Glutamatergic neuron (in vitro differentiated cells): Measurements from ENCODE around the gene BASP1. TPM values are rescaled to one million over a fixed set of nuclear protein-coding genes. Genes with fewer than 3 reads are reported as not detected.

Experiments used
- DNase-seq: peaks from one replicate; pipeline ENCODE4 v3.0.0; 2022
- H3K27ac Mint-ChIP-seq: one replicate; pipeline ENCODE4 v1.8.0; 2020; ENCODE audit warnings: mild to moderate bottlenecking, mixed read lengths, inconsistent platforms; ENCODE audit not compliant: unreplicated experiment
- H3K27me3 Mint-ChIP-seq: one replicate; pipeline ENCODE4 v1.8.0; 2020; ENCODE audit warnings: mild to moderate bottlenecking, moderate library complexity, mixed read lengths, inconsistent platforms; ENCODE audit not compliant: unreplicated experiment
- H3K36me3 Mint-ChIP-seq: one replicate; pipeline ENCODE4 v1.8.0; 2020; ENCODE audit warnings: mild to moderate bottlenecking, mixed read lengths, inconsistent platforms; ENCODE audit not compliant: unreplicated experiment
- H3K4me1 Mint-ChIP-seq: one replicate; pipeline ENCODE4 v1.8.0; 2020; ENCODE audit warnings: mild to moderate bottlenecking, low read depth, mixed read lengths, inconsistent platforms; ENCODE audit not compliant: unreplicated experiment
- H3K4me3 Mint-ChIP-seq: one replicate; pipeline ENCODE4 v1.8.0; 2020; ENCODE audit warnings: mild to moderate bottlenecking, mixed read lengths, inconsistent platforms; ENCODE audit not compliant: unreplicated experiment
- H3K9me3 Mint-ChIP-seq: one replicate; pipeline ENCODE4 v1.8.0; 2020; ENCODE audit warnings: mild to moderate bottlenecking, moderate library complexity, mixed read lengths, inconsistent platforms; ENCODE audit not compliant: unreplicated experiment
- total RNA-seq: library from RNA; stranded (reverse); fragmentation: NEBNext Ultra II Directional; extraction: Animal tissue kit (Norgen Biotek cat#: 25700); gene quantifications from one replicate; pipeline ENCODE4 v1.2.1, GENCODE V29; 2021; ENCODE audit not compliant: unreplicated experiment
- TF ChIP-seq, protein P1 (sequence below): fragments of 200-600 bp; sonication (generic); IDR thresholded peaks from one replicate; pipeline ENCODE4 v1.5.0; 2021; ENCODE audit not compliant: partially characterized antibody, unreplicated experiment

The BASP1 gene
- total RNA-seq, 1 donor from 2014 or later: 832 TPM

DNA sequence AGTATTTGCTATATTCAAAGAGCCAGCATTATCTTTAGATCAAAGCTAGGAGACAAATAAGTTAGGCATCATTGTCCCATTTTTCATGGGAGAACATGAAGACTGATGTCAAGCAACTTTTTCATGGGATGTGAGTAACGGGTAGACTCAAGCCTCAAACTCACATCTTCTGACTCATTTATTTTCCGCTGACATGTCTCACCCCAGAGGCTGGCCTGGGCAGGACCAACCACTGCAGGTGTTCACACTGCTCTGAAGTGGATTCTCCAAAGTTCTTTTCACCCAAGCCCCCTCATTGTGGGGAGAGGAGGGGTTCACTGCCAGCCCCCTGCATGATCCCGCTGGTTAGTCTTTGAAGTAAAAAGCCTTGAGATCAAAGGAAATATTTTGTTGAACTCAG, 34.9 kb upstream of the BASP1 start:
- no peaks in the 10 kb centered on the region for H3K9me3 Mint-ChIP-seq
- H3K4me3 Mint-ChIP-seq: no peak overlapping the region
- H3K27ac Mint-ChIP-seq: no peak overlapping the region
- H3K36me3 Mint-ChIP-seq: peaks cover 7% of the 10 kb centered on the region
- H3K27me3 Mint-ChIP-seq: peaks cover 8% of the 10 kb centered on the region
- TF ChIP-seq, protein P1, sequence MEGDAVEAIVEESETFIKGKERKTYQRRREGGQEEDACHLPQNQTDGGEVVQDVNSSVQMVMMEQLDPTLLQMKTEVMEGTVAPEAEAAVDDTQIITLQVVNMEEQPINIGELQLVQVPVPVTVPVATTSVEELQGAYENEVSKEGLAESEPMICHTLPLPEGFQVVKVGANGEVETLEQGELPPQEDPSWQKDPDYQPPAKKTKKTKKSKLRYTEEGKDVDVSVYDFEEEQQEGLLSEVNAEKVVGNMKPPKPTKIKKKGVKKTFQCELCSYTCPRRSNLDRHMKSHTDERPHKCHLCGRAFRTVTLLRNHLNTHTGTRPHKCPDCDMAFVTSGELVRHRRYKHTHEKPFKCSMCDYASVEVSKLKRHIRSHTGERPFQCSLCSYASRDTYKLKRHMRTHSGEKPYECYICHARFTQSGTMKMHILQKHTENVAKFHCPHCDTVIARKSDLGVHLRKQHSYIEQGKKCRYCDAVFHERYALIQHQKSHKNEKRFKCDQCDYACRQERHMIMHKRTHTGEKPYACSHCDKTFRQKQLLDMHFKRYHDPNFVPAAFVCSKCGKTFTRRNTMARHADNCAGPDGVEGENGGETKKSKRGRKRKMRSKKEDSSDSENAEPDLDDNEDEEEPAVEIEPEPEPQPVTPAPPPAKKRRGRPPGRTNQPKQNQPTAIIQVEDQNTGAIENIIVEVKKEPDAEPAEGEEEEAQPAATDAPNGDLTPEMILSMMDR: no peak
- DNase-seq: no peak
- H3K4me1 Mint-ChIP-seq: peaks cover 8% of the 10 kb centered on the region

DNA sequence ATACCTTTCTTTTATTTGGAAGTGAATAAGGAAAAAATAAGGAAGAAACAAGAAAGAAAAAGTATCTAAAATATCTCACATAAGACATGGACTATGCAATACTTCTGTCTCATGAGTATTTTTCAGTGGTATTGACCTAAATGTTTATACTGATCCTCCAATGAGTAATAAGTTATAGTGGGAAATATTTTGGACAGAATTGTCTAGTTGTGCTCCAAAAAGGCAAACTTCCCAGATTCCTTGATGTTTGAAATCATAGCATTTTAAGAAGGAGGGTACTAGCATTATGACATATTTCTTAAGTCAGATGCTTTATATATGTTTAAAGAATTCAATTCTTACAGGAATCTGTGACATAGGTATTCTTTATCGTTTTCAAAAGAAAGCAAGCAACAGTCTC, 34.5 kb upstream of the BASP1 start:
- Mint-ChIP-seq H3K9me3 (no peaks in the 10 kb centered on the region), H3K27ac (no peak overlapping the region), H3K36me3 (peaks cover 7% of the 10 kb centered on the region), H3K4me3 (no peak overlapping the region), H3K4me1 (peaks cover 8% of the 10 kb centered on the region), H3K27me3 (peaks cover 8% of the 10 kb centered on the region)
- TF ChIP-seq, protein P1: no peak
- DNase-seq: no peak

DNA sequence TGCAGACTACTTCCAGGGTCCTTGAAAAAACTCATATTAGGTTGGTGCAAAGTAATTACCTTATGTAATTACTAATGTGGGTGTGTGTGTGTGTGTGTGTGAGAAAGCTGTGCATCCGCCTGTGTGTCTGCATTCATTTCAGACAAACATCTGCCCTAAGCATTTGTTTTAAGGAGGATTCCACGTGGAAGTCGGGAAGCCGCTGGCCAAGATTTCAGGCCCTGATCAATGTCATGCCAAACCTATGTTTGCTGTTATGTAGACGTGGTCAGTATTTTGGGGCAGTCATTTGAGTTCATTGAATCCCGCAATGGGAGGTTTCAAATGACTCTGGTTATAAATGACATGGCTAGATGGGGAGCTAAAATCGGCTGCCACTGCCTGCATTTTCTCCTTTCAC, 33.6 kb upstream of the BASP1 start:
- peaks cover 7% of the 10 kb centered on the region for H3K36me3 Mint-ChIP-seq
- no peaks in the 10 kb centered on the region for H3K9me3 Mint-ChIP-seq
- peaks cover 5% of the 10 kb centered on the region for H3K27me3 Mint-ChIP-seq
- no peak overlapping the region for H3K4me3 Mint-ChIP-seq
- no peak for DNase-seq
- H3K4me1 Mint-ChIP-seq: peaks cover 8% of the 10 kb centered on the region
- TF ChIP-seq, protein P1: no peak
- H3K27ac Mint-ChIP-seq: no peak overlapping the region

DNA sequence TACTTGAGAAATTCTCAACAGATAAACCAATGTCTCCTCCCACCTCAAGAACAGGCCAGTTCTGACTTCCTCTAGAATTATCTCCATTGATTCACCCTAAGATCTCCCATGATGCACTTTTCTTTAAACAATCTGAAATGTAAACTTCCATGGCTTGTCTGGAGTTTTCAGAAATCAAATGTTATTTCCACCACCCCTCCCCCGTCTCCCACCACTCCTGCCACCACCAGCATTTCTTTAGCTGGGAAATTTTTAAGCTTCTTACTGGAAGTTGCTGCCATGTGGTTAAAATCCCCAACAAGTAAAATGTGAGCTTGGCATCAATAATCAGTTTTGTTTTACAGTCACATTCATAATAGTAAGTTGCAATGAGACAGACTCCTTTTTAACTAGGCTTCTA, 32.8 kb upstream of the BASP1 start:
- peaks cover 11% of the 10 kb centered on the region for H3K36me3 Mint-ChIP-seq
- DNase-seq: no peak
- no peak overlapping the region for H3K27ac Mint-ChIP-seq
- H3K4me1 Mint-ChIP-seq: peaks cover 6% of the 10 kb centered on the region
- TF ChIP-seq, protein P1: no peak
- H3K4me3 Mint-ChIP-seq: no peak overlapping the region
- H3K9me3 Mint-ChIP-seq: peaks cover 2% of the 10 kb centered on the region
- H3K27me3 Mint-ChIP-seq: peaks cover 3% of the 10 kb centered on the region

DNA sequence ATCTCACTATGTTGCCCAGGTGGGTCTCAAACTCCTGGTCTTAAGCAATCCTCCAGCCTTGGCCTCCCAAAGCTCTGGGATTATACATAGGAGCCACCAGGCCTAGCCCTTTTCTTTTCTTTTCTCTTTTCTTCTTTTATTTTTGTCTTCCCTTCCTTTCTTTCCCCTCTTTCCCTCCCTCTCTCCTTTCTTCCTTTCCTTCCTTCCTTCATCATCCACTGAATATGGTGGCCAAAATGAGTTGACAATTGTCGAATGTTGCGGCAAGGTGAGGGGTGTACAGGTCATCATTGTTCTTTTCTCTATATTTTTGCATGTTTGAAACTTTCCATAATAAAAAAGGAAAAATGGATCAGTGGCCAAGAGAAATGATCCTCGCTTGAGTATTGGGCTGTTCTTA, 32.1 kb upstream of the BASP1 start:
- Mint-ChIP-seq H3K27me3 (peaks cover 3% of the 10 kb centered on the region), H3K27ac (no peak overlapping the region), H3K4me3 (no peak overlapping the region), H3K4me1 (peaks cover 10% of the 10 kb centered on the region), H3K36me3 (peaks cover 11% of the 10 kb centered on the region), H3K9me3 (peaks cover 2% of the 10 kb centered on the region)
- no peak for DNase-seq
- TF ChIP-seq, protein P1: no peak
